Neural cell (in vitro differentiated cells): Measurements from ENCODE around the gene ZMAT2.
A peak's percentile ranks its signal among the peaks of the same experiment; 100 is the strongest.

ENCODE experiments used
- EP300 ChIP-seq: fragments of 450-650 bp; conservative IDR thresholded peaks from 2 replicates; pipeline ENCODE4 v1.6.1; 2014; ENCODE audit warnings: antibody characterized with exemption, mild to moderate bottlenecking, moderate library complexity; ENCODE audit not compliant: poor library complexity, severe bottlenecking
- EZH2 ChIP-seq: fragments of 200-600, 300-800 bp; shearing (Covaris generic), sonication (generic); IDR thresholded peaks from 2 replicates; pipeline ENCODE4 v1.6.1; 2014; ENCODE audit warnings: antibody characterized with exemption, low read length, borderline replicate concordance, mild to moderate bottlenecking; ENCODE audit not compliant: insufficient read depth, poor library complexity, severe bottlenecking
- POLR2AphosphoS5 ChIP-seq: IDR thresholded peaks from 2 replicates; pipeline ENCODE4 v1.6.1; 2012
- SMC3 ChIP-seq: fragments of 450-650 bp; conservative IDR thresholded peaks from 2 replicates; pipeline ENCODE4 v1.6.1; 2014; ENCODE audit warnings: antibody characterized with exemption, mild to moderate bottlenecking, moderate library complexity; ENCODE audit not compliant: poor library complexity
- TF ChIP-seq, protein P1 (sequence below): fragments of 450-650 bp; IDR thresholded peaks from 2 replicates; pipeline ENCODE4 v1.5.1; 2014; ENCODE audit warnings: antibody characterized with exemption, mild to moderate bottlenecking, moderate library complexity; ENCODE audit not compliant: poor library complexity, severe bottlenecking
- TF ChIP-seq, protein P2 (sequence below): IDR thresholded peaks from 2 replicates; pipeline ENCODE4 v1.6.1; 2012; ENCODE audit warnings: borderline replicate concordance

DNA sequence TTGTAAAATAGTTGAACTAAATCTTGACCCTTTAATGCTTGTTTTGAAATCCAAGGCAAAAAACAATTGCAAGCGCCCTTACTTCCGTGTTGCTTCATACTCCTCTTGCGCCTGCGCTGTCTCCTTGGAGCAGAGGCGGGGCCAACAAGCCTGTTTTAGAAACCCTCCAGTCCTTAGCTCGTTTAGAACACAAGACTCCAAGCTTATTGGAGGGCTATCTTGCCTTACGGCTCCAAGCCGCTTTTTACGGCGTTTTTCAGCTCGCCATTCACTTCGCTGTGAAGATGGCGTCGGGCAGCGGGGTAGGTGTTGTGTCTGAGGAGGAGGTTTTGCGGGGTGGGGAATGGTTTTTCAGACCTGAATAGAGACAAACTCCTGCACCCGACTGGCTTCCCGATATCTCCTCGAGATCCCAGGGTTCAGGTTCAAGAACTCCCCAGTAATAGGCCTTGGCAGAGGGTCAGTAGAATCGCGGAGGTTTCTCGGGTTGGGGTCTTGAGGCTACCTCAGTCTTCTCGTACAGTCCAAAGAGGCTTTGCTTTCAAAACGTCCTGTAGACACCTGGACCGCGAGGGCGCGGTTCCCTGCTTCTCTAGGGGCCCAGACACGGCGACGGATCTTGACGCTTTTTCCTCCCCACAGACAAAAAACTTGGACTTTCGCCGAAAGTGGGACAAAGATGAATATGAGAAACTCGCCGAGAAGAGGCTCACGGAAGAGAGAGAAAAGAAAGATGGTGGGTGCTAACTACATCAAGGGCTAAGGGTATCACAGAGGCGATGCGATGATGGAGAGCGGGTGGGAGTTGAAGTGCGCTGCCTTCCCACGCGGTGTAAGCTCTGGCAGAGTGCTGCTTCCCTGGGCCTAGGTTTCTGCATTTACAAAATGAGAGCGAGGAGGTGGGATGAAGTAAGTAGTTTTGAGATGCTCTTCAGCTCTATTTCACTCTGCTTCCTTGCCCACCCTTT, at the start of gene ZMAT2:
- TF ChIP-seq, protein P1, sequence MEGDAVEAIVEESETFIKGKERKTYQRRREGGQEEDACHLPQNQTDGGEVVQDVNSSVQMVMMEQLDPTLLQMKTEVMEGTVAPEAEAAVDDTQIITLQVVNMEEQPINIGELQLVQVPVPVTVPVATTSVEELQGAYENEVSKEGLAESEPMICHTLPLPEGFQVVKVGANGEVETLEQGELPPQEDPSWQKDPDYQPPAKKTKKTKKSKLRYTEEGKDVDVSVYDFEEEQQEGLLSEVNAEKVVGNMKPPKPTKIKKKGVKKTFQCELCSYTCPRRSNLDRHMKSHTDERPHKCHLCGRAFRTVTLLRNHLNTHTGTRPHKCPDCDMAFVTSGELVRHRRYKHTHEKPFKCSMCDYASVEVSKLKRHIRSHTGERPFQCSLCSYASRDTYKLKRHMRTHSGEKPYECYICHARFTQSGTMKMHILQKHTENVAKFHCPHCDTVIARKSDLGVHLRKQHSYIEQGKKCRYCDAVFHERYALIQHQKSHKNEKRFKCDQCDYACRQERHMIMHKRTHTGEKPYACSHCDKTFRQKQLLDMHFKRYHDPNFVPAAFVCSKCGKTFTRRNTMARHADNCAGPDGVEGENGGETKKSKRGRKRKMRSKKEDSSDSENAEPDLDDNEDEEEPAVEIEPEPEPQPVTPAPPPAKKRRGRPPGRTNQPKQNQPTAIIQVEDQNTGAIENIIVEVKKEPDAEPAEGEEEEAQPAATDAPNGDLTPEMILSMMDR, result no peak
- no peak for TF ChIP-seq SMC3
- peak; percentile 96 for TF ChIP-seq POLR2AphosphoS5
- no peak for TF ChIP-seq EZH2
- TF ChIP-seq, protein P2, sequence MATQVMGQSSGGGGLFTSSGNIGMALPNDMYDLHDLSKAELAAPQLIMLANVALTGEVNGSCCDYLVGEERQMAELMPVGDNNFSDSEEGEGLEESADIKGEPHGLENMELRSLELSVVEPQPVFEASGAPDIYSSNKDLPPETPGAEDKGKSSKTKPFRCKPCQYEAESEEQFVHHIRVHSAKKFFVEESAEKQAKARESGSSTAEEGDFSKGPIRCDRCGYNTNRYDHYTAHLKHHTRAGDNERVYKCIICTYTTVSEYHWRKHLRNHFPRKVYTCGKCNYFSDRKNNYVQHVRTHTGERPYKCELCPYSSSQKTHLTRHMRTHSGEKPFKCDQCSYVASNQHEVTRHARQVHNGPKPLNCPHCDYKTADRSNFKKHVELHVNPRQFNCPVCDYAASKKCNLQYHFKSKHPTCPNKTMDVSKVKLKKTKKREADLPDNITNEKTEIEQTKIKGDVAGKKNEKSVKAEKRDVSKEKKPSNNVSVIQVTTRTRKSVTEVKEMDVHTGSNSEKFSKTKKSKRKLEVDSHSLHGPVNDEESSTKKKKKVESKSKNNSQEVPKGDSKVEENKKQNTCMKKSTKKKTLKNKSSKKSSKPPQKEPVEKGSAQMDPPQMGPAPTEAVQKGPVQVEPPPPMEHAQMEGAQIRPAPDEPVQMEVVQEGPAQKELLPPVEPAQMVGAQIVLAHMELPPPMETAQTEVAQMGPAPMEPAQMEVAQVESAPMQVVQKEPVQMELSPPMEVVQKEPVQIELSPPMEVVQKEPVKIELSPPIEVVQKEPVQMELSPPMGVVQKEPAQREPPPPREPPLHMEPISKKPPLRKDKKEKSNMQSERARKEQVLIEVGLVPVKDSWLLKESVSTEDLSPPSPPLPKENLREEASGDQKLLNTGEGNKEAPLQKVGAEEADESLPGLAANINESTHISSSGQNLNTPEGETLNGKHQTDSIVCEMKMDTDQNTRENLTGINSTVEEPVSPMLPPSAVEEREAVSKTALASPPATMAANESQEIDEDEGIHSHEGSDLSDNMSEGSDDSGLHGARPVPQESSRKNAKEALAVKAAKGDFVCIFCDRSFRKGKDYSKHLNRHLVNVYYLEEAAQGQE, result peak; percentile 97
- no peak for TF ChIP-seq EP300
